Neural progenitor cell (in vitro differentiated cells): ENCODE measurements around the gene COL23A1. TPM values are rescaled to one million over a fixed set of nuclear protein-coding genes. Genes with fewer than 3 reads are reported as not detected.

Experiments used
- DNase-seq: peaks from one replicate; pipeline ENCODE4 v3.0.0-alpha.2; 2016; ENCODE audit warnings: low spot score
- H2AFZ ChIP-seq: fragments of 200-600 bp; sonication (generic); replicated peaks from 2 replicates; pipeline ENCODE4 v1.6.1; 2016; ENCODE audit warnings: antibody characterized with exemption
- H3F3A ChIP-seq: fragments of 200-600 bp; sonication (generic); 2 replicates; pipeline ENCODE4 v1.6.1; 2016; ENCODE audit warnings: antibody characterized with exemption, low read depth
- H3K27ac ChIP-seq: fragments of 200-600 bp; sonication (generic); 2 replicates; pipeline ENCODE4 v1.5.1; 2016; ENCODE audit warnings: mild to moderate bottlenecking
- H3K27me3 ChIP-seq: fragments of 200-600 bp; sonication (generic); 2 replicates; pipeline ENCODE4 v1.6.1; 2016; ENCODE audit warnings: mild to moderate bottlenecking, moderate library complexity
- H3K36me3 ChIP-seq: fragments of 200-600 bp; sonication (generic); 2 replicates; pipeline ENCODE4 v1.5.1; 2016
- H3K4me1 ChIP-seq: fragments of 200-600 bp; sonication (generic); 2 replicates; pipeline ENCODE4 v1.6.1; 2016; ENCODE audit warnings: mixed run types
- H3K4me2 ChIP-seq: fragments of 200-600 bp; sonication (generic); 2 replicates; pipeline ENCODE4 v1.6.1; 2016
- H3K4me3 ChIP-seq: fragments of 200-600 bp; sonication (generic); 2 replicates; pipeline ENCODE4 v1.5.1; 2016
- H3K79me2 ChIP-seq: fragments of 200-600 bp; sonication (generic); 2 replicates; pipeline ENCODE4 v1.6.1; 2016; ENCODE audit warnings: low read depth
- H3K9ac ChIP-seq: fragments of 200-600 bp; sonication (generic); 2 replicates; pipeline ENCODE4 v1.6.1; 2016
- H3K9me3 ChIP-seq: fragments of 200-600 bp; sonication (generic); 2 replicates; pipeline ENCODE4 v1.5.1; 2016; ENCODE audit warnings: low read depth
- H4K20me1 ChIP-seq: fragments of 200-600 bp; sonication (generic); 2 replicates; pipeline ENCODE4 v1.6.1; 2016; ENCODE audit warnings: low read depth
- H3K27ac Mint-ChIP-seq: 3 replicates; pipeline ENCODE4 v1.8.0; 2021; ENCODE audit warnings: mixed read lengths
- H3K27me3 Mint-ChIP-seq: 2 replicates; pipeline ENCODE4 v1.8.0; 2022; ENCODE audit warnings: low read depth, mild to moderate bottlenecking, inconsistent platforms, moderate library complexity, mixed read lengths; ENCODE audit not compliant: insufficient read depth
- H3K36me3 Mint-ChIP-seq: 3 replicates; pipeline ENCODE4 v1.8.0; 2021; ENCODE audit warnings: mixed read lengths
- H3K4me1 Mint-ChIP-seq: 3 replicates; pipeline ENCODE4 v1.8.0; 2021; ENCODE audit warnings: mixed read lengths
- H3K4me3 Mint-ChIP-seq: 3 replicates; pipeline ENCODE4 v1.8.0; 2021; ENCODE audit warnings: mild to moderate bottlenecking, moderate library complexity, mixed read lengths
- H3K9me3 Mint-ChIP-seq: 3 replicates; pipeline ENCODE4 v1.8.0; 2020; ENCODE audit warnings: mixed read lengths
- CTCF ChIP-seq: fragments of 200-600 bp; sonication (generic); IDR thresholded peaks from 2 replicates; pipeline ENCODE4 v1.5.1; 2017; ENCODE audit warnings: antibody characterized with exemption, mild to moderate bottlenecking
- EZH2 ChIP-seq: fragments of 200-600 bp; sonication (generic); IDR thresholded peaks from 2 replicates; pipeline ENCODE4 v1.6.1; 2017; ENCODE audit warnings: antibody characterized with exemption, mild to moderate bottlenecking, moderate library complexity
- EZH2phosphoT487 ChIP-seq: fragments of 200-600 bp; sonication (generic); IDR thresholded peaks from 2 replicates; pipeline ENCODE4 v1.6.1; 2017; ENCODE audit warnings: antibody characterized with exemption
- total RNA-seq: library from RNA; depleted of rRNA; stranded (reverse); fragments of >200 nt; gene quantifications from 2 replicates; pipeline ENCODE4 v1.2.3, GENCODE V29; 2015; ENCODE audit warnings: low replicate concordance

The COL23A1 gene
- total RNA-seq, 1 donor from 2014 or later, result not detected

DNA sequence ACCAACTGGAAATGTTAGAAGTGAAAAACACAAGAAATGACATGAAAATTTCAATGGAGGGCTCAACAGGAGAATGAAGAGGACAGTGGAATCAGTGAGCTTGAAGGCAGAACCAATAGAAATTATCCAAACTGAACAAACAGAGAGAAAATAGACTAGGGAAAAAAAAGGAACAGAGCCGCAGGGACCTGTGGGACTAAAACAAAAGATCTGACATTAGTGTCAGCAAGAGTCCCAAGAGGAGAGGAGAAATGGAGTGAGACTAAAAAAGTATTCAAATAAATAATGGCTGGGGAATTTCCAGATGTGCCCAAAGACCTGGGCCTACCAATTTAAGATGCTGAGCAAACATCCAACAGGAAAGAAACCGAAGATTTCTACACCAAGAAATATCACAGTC lies 182.5 kb downstream of the COL23A1 start:
- no peak for TF ChIP-seq EZH2
- no peak for TF ChIP-seq EZH2phosphoT487
- TF ChIP-seq CTCF, result no peak
- Mint-ChIP-seq H3K27ac (no peak overlapping the region), H3K9me3 (peaks cover 16% of the 10 kb centered on the region), H3K4me1 (peaks cover 4% of the 10 kb centered on the region), H3K27me3 (no peaks in the 10 kb centered on the region), H3K4me3 (no peak overlapping the region), H3K36me3 (no peaks in the 10 kb centered on the region)
- Histone ChIP-seq H4K20me1 (no peaks in the 10 kb centered on the region), H3K79me2 (no peaks in the 10 kb centered on the region), H3F3A (no peaks in the 10 kb centered on the region), H3K27me3 (no peaks in the 10 kb centered on the region), H3K27ac (no peak overlapping the region), H3K36me3 (no peaks in the 10 kb centered on the region), H3K4me2 (no peak overlapping the region), H3K9ac (no peak overlapping the region), H3K4me3 (no peak overlapping the region), H2AFZ (no peak overlapping the region), H3K9me3 (no peaks in the 10 kb centered on the region), H3K4me1 (no peaks in the 10 kb centered on the region)
- no peak for DNase-seq

DNA sequence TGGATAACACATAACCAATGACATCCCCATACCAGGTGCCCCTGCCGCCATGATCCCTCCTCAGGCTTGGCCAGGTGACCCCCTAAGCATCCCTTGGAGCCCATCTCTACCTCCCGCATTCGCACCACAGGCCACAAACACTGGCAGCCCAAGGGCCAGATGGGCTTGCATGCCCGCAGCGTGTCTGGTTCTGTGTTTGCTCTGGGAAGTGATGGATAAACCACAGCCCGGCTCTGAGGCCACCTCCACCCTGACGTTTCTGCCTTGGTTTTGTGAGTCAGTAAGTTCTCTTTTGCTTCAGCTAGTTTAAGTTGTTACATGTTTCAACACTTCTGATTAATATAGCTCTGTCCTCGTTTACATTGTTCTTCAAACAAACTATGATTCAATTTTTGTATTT lies 185.2 kb downstream of the COL23A1 start:
- no peaks in the 10 kb centered on the region for H3K79me2 ChIP-seq
- TF ChIP-seq EZH2phosphoT487, result no peak
- H3K27me3 ChIP-seq, result no peaks in the 10 kb centered on the region
- H4K20me1 ChIP-seq, result no peaks in the 10 kb centered on the region
- H3K4me1 Mint-ChIP-seq, result peaks cover 6% of the 10 kb centered on the region
- peaks cover 16% of the 10 kb centered on the region for H3K9me3 Mint-ChIP-seq
- H3K36me3 Mint-ChIP-seq, result no peaks in the 10 kb centered on the region
- no peaks in the 10 kb centered on the region for H3K36me3 ChIP-seq
- no peak overlapping the region for H3K9ac ChIP-seq
- H3K27ac Mint-ChIP-seq, result no peak overlapping the region
- no peak for DNase-seq
- no peaks in the 10 kb centered on the region for H3K9me3 ChIP-seq
- no peaks in the 10 kb centered on the region for H3K27me3 Mint-ChIP-seq
- H3K4me1 ChIP-seq, result no peaks in the 10 kb centered on the region
- no peak overlapping the region for H3K4me3 Mint-ChIP-seq
- H3K27ac ChIP-seq, result no peak overlapping the region
- H3F3A ChIP-seq, result no peaks in the 10 kb centered on the region
- no peak overlapping the region for H3K4me2 ChIP-seq
- no peak overlapping the region for H3K4me3 ChIP-seq
- H2AFZ ChIP-seq, result no peak overlapping the region

DNA sequence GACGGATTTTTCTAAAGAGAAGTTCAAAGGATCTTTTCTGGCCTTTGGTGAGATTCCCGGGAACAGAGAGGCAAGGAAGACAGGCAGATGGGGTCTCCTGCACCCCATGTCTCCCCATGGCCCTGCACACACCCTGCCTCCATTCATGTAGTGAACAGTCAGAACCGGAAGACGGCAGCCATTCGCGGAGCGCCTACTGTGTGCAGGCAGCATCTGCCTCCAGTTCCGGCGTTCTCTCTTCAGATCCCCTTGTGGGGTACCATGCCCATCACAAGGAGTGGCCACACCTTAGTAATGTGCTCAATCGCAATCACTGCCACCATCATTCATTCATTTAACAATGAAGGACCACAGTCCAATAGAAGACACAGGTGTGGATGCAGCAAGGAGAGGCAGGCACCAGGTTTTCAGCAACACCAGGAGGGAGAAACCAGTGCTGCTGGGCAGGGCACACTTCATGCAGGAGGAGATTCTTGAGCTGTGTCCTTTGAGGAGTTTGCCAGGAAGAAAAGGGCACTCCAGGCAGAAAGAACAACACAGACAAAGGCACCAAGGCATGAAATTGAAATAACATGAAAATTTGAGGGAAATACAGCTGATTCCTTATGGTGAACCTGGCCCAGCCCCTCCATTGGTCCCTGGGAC lies 186.1 kb downstream of the COL23A1 start:
- H3K4me3 ChIP-seq, result no peak overlapping the region
- peaks cover 14% of the 10 kb centered on the region for H3K4me1 Mint-ChIP-seq
- H3K4me3 Mint-ChIP-seq, result no peak overlapping the region
- no peak for TF ChIP-seq EZH2
- no peak for TF ChIP-seq CTCF
- no peak for TF ChIP-seq EZH2phosphoT487
- no peaks in the 10 kb centered on the region for H3F3A ChIP-seq
- no peaks in the 10 kb centered on the region for H3K9me3 ChIP-seq
- no peaks in the 10 kb centered on the region for H3K79me2 ChIP-seq
- peaks cover 16% of the 10 kb centered on the region for H3K9me3 Mint-ChIP-seq
- H3K27me3 ChIP-seq, result no peaks in the 10 kb centered on the region
- no peak overlapping the region for H3K9ac ChIP-seq
- no peak overlapping the region for H3K4me2 ChIP-seq
- no peak overlapping the region for H3K27ac Mint-ChIP-seq
- H3K27ac ChIP-seq, result no peak overlapping the region
- H2AFZ ChIP-seq, result no peak overlapping the region
- peaks cover 2% of the 10 kb centered on the region for H3K27me3 Mint-ChIP-seq
- no peak for DNase-seq
- H4K20me1 ChIP-seq, result no peaks in the 10 kb centered on the region
- H3K36me3 ChIP-seq, result no peaks in the 10 kb centered on the region
- peaks cover 4% of the 10 kb centered on the region for H3K4me1 ChIP-seq
- H3K36me3 Mint-ChIP-seq, result no peaks in the 10 kb centered on the region

- no peaks in the 10 kb centered on the region for H3K9me3 ChIP-seq
- no peaks in the 10 kb centered on the region for H3F3A ChIP-seq
- peaks cover 8% of the 10 kb centered on the region for H3K4me1 ChIP-seq
- no peak for TF ChIP-seq EZH2phosphoT487
- TF ChIP-seq CTCF, result no peak
- no peak for TF ChIP-seq EZH2
- Mint-ChIP-seq H3K4me1 (peaks cover 19% of the 10 kb centered on the region), H3K9me3 (peaks cover 15% of the 10 kb centered on the region), H3K36me3 (no peaks in the 10 kb centered on the region), H3K4me3 (no peak overlapping the region), H3K27me3 (peaks cover 2% of the 10 kb centered on the region), H3K27ac (no peak overlapping the region)
- H3K27me3 ChIP-seq, result no peaks in the 10 kb centered on the region
- no peak overlapping the region for H3K9ac ChIP-seq
- H2AFZ ChIP-seq, result no peak overlapping the region
- no peak overlapping the region for H3K4me2 ChIP-seq
- DNase-seq, result no peak
- H4K20me1 ChIP-seq, result no peaks in the 10 kb centered on the region
- H3K79me2 ChIP-seq, result no peaks in the 10 kb centered on the region
- no peak overlapping the region for H3K27ac ChIP-seq
- no peaks in the 10 kb centered on the region for H3K36me3 ChIP-seq
- H3K4me3 ChIP-seq, result no peak overlapping the region
Measured at GRCh38 chr5:178403351-178403750, 186.8 kb downstream of the COL23A1 start.
